ENCODE results near the gene TRIM7. TPM values are rescaled to one million over a fixed set of nuclear protein-coding genes. Genes with fewer than 3 reads are reported as not detected.

Gene TRIM7
- total and polyA plus RNA-seq, 9 of the 15 experiments (the other 6 are each of a cell fraction or from before 2014, with no cell fraction given) = 2.6 to 14.9 (median 8.9) TPM

- 0 out of 2 replicates have a peak, but pooled peaks have one; percentile 70 for TF ChIP-seq HBP1 (CRISPR knock-in tag; IDR thresholded peaks at IDR 0.05)
- no peak for TF ChIP-seq ZNF830 (CRISPR knock-in tag; IDR thresholded peaks at IDR 0.05)
- TF ChIP-seq ARID2 (IDR thresholded peaks at IDR 0.05) = peak; percentile 70; the same call in 1 of the 2 replicates
- TF ChIP-seq ZBTB17 (CRISPR knock-in tag; IDR thresholded peaks at IDR 0.05) = peak; percentile 51; the same call in 1 of the 2 replicates
- no peak for TF ChIP-seq ZNF785 (CRISPR knock-in tag; IDR thresholded peaks at IDR 0.05)
- 0 out of 2 replicates have a peak, but pooled peaks have one; percentile 37 for TF ChIP-seq RREB1 (CRISPR knock-in tag; IDR thresholded peaks at IDR 0.05)
- TF ChIP-seq JUND (IDR thresholded peaks at IDR 0.05; ENCODE audit: borderline replicate concordance, low read depth, low read length) = no peak
- peak; percentile 13; the same call in 1 of the 3 replicates for TF ChIP-seq JUND (tag; IDR thresholded peaks at IDR 0.05; ENCODE audit: borderline replicate concordance, low read depth, low read length)
- TF ChIP-seq ETV6 (IDR thresholded peaks at IDR 0.05; ENCODE audit: borderline replicate concordance in 1 of 2, low read depth in 2 of 2, low read length in 1 of 2) = no peak
- no peak for TF ChIP-seq ETV6 (CRISPR knock-in tag; IDR thresholded peaks at IDR 0.05; ENCODE audit: borderline replicate concordance)
- TF ChIP-seq VEZF1 (CRISPR knock-in tag; IDR thresholded peaks at IDR 0.05) = 0 out of 2 replicates have a peak, but pooled peaks have one; percentile 16
- peak; percentile 54; the same call in 1 of the 2 replicates for TF ChIP-seq HES1 (IDR thresholded peaks at IDR 0.05; ENCODE audit: low read depth)
- TF ChIP-seq TRIM28 (IDR thresholded peaks at IDR 0.05) = peak; percentile 42; the same call in 1 of the 2 replicates
- no peak for TF ChIP-seq BACH1 (tag; IDR thresholded peaks at IDR 0.05)
- peak; percentile 64; the same call in 1 of the 2 replicates for TF ChIP-seq DMBX1 (CRISPR knock-in tag; IDR thresholded peaks at IDR 0.05; ENCODE audit: borderline replicate concordance)
- peak; percentile 57; the same call in 1 of the 2 replicates for TF ChIP-seq EHMT2 (IDR thresholded peaks at IDR 0.05)
- 0 out of 2 replicates have a peak, but pooled peaks have one; percentile 33 for TF ChIP-seq HMGXB4 (CRISPR knock-in tag; IDR thresholded peaks at IDR 0.05)
These were observed 41.4 kb downstream of the TRIM7 start (continued) for GRCh38 chr5:181163487-181164075.
